ENCODE measurements around the gene CR1. TPM values are rescaled to one million over a fixed set of nuclear protein-coding genes. Genes with fewer than 3 reads are reported as not detected.
"Not testable (repeated sequence)": the region's sequence is repeated elsewhere in the genome, so short reads cannot be mapped to it uniquely, and the experiment has no call there.

CR1 gene
- not detected in 2 replicates for total RNA-seq (2014; rRNA removed; shearing (Covaris generic))
- polyA plus RNA-seq (2014; cell fraction: nucleus; rRNA removed) = not detected in 2 replicates

DNA sequence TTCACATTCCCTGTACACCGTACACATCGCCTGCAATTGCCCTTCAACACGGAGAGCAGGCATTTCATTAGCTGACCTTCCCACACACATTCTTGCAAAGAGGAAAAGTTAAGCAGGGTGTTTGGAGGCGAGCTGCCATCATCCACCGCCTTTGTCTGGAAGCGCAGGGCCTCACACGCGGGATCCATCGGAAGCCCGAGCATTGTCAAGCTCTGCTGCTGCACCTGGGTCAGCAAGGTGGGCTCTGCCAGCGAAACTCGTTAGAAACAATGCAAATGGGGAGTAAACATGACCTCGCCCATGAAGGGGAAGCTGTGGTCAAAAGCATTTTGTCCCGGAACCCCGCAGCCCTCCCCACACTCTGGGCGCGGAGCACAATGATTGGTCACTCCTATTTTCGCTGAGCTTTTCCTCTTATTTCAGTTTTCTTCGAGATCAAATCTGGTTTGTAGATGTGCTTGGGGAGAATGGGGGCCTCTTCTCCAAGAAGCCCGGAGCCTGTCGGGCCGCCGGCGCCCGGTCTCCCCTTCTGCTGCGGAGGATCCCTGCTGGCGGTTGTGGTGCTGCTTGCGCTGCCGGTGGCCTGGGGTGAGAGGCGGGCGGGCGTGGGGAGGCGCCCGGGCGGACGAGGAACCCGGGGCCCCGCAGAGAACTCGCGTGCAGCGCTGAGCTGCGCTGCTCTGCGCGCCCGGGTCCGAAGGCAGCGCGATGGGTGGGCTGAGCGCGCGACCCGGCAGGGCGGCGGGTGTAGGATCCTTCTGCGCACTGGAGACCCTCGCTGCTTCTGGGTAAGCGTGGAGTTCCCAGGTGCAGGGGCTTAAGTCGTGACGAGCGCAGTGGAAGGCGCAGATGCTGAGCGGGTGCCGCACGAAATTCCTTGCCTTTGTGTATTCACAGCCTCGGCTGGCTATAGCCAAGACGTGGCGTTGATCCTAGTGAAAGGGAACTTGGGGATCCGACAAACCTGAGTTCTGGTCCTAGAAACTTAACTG, at the start of gene CR1:
Gene CR1, plus strand, starts transcription at position 357 of the 992 bp plus-strand sequence. Its CDS starts 111 bp downstream, at position 468.
- DNase-seq (ENCODE audit: extremely low read depth, low read depth) = no peak

DNA sequence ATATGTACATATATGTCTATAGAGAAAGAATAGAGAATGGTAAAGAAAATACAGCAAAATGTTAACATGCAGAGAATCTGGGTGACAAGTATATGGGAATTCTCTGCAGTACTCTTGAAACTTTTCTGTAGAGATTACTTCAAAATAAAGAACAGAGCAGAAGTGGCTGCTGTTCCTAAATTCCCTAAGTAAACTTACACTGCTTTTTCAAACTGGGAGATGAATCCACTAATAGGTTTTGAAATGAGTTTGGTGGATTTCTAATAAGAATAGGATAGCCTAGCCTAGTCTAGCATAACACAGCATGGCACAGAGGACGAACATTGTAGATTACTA, 42.3 kb upstream of the CR1 start:
- DNase-seq (ENCODE audit: extremely low read depth, low read depth) = no peak

DNA sequence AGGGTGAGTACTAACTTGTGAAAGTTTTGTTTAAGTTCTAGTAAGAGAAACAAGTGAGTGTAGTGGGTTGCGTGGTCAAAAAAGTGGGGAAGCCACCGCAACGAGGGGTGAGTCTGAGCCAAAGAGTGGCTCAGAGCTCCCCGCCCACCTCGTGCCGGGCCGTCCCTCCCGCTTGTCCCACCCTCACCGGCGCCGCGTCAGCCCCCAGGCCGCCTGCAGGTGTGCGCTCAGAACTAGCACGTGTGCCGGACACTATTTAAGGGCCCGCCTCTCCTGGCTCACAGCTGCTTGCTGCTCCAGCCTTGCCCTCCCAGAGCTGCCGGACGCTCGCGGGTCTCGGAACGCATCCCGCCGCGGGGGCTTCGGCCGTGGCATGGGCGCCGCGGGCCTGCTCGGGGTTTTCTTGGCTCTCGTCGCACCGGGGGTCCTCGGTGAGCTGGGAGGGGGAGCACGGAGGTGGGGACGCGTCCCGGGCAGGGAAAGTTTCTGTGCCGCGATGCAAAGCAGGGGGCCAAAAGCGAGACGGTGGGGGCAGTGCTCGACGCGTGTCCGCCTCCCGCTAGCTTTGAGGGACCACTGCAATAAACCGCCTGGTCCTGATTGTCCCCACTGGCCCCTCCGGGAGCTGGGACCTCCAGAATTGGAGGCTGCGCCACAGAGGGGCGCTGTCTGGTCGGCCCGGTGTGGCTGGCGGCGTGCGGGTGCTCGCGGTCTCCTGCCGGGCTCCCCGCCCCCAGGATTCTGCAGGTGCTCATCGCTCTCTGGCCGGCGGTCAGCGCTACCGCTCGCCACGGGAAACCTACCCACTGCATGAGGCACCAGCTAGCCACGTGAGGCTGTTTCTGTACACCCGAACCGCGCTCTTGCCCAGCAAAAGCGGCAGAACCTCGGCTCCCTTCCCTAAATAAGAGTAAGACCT, 41.7 kb upstream of the CR1 start, which contains the start of gene CR2:
Gene CR2, plus strand, starts transcription at position 283 of the 919 bp plus-strand sequence. Its CDS starts 91 bp downstream, at position 374.
- no peak for DNase-seq (ENCODE audit: extremely low read depth, low read depth)

DNA sequence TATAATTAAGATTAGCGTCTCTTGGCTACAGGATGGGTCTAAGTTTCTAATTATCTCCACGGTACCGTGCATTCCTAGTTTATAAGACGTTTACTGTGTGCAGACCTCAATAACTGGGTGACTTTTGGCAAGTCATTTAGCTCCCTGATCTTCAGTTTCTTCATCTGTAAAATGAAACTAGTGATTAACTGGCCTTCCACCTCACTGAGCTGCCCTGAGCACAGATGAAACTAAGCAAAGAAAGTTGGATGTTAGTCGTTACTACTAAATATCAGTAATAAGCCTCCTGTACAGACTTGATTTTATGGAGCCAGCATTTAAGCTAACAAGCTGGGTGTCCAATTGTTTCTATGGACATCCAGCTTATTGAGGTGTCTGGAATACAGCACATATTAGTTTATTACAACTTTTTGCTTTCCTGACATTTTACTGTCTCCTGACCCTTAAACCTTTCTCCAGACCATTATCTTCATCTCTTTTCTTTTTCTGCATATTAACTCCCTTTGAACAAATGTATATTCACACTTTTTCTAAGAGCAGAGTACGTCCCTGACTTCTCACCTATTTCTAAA, 40.7 kb upstream of the CR1 start:
- no peak for DNase-seq (ENCODE audit: extremely low read depth, low read depth)

DNA sequence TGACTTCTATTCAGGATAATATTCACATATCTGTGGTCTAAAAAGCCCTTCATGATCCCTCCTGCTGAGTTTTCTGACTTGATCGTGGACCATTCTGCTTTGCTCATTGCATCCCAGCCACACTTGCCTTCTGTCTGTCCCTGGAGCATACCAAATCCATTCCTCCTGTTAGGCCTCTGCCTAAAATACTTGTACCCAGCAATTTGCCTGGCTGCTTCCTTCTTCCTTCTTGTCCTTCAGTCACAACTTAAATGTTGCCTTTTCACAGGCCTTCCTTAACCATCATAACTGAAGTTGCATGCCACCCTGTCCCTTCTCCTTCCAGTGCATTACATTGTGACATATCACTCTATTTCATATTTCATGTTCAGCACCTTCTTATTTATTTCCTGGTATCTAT, 37.5 kb upstream of the CR1 start:
- DNase-seq (ENCODE audit: extremely low read depth, low read depth) = no peak

DNA sequence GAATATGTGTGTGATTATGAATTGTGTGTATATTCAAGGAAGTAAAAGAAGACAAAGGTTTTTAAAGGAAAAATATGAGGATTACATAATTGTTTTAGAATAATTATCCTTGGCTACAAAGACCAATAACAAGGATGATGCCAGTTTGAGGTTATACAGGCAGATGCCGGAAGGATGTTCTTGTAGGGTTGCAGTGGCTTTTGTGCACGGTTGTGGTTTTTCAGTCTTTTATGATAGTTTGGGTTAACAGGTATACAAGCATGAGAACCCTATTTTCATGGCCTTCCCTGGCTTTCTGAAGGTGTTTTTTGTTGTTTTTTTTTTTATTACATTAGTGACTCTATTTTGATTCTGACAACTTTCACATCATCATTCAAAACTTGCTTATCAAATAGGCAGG, 36.9 kb upstream of the CR1 start:
- no peak for DNase-seq (ENCODE audit: extremely low read depth, low read depth)

DNA sequence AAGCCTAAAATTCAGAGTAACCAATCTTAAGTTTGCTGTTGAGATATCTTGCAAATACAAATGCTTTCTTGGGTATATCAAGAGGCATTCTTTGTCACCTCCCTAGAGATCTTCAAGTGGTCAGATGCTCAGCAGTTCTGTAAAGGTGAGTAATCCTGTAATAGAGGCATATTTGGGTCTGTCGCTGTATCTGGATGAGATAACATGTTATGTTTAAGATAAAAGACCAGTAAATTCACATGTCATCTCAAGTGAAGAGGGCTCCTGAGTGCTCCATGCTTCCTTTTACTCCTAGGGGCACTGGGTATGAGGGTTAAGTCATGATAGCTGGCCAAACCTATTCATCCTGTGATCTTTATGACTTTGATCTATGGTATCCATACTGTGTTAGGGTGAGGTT, 34.3 kb upstream of the CR1 start:
- DNase-seq (ENCODE audit: extremely low read depth, low read depth) = no peak

DNA sequence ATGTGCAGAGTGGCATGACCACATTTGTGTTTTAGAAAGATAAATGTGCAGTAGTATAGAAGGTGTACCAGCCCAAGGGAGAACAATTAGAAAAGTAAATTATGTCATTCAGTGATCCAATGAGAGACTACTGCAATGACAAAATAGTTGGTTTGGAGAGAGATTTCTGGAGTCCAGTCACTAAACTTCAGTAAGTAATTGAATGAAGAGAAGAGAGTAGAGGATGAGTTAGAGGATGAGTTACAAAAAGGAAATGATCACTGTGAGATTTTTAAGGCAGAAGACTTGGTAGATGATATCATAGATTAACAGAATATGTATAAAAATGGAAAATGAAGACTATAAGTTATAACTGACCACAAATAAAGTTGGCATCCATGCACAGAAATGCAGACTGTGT, 33.4 kb upstream of the CR1 start:
- no peak for DNase-seq (ENCODE audit: extremely low read depth, low read depth)

DNA sequence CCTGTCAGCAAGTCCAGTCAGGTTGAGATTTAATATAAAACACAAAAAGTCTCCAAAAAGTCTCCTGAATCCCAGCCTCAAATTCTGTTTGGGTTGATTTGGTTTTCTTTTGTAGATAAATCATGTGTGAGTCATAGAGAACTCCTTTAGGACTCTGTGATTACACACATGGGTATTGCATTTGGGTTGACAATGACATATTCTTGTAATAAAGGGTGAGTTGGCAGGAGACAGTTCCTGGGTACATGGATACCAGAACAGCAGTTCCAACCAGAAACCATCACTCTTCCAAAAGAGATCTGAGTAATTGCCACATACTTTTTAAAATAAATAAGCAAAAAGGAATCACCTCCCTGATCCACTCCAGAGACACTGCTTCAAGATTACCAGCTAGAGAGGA, 32.9 kb upstream of the CR1 start:
- DNase-seq (ENCODE audit: extremely low read depth, low read depth) = no peak

DNA sequence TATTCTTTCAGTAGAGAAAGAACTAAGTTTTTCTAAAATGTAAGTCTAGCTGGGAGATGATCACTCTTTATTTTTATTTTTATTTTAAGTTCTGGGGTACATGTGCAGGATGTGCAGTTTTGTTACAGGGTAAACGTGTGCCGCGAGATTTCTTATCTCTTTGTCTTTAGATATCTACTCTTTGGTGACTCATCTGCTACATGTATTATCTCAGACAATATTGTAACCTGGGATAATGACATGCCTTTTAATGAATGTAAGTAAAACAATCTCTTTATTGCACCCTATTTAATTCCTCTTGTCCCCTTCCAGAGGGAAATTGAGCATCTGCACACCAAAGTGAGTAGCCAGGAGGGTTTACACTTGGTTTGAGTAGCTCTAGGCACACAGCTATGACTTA, 32.4 kb upstream of the CR1 start:
- DNase-seq (ENCODE audit: extremely low read depth, low read depth) = no peak

DNA sequence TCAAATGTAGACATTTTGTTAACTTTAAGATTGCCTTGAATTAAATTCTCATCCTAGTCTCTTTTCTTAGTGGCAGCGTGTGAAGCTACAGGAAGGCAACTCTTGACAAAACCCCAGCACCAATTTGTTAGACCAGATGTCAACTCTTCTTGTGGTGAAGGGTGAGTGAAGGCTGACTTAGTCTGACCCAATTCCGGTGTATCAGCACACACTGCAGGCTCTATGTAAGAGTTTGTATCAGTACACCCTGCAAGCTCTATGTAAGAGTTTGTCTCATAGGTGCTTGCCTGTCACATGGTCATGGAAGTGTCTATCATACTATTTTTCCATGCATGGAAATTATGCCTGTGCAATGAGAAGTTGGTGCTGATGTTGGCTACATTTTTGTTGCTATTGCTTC, 25.0 kb upstream of the CR1 start:
- DNase-seq (ENCODE audit: extremely low read depth, low read depth) = no peak

DNA sequence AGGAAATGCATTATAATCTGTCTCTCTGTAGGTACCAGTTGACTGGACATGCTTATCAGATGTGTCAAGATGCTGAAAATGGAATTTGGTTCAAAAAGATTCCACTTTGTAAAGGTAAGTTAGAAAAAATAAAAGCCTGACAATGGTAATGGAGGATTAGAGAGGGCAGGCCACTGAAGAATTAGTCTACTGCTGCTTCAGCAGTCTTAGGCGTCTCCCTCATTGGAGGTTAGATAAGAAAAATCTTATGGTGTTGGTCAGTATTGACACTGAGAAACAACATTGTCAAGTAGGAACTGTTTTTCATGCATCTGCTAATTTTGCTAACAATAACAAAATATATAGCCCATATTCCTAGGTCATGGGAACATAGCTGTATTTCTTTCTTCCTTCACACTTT, 21.7 kb upstream of the CR1 start:
- DNase-seq (ENCODE audit: extremely low read depth, low read depth) = no peak

DNA sequence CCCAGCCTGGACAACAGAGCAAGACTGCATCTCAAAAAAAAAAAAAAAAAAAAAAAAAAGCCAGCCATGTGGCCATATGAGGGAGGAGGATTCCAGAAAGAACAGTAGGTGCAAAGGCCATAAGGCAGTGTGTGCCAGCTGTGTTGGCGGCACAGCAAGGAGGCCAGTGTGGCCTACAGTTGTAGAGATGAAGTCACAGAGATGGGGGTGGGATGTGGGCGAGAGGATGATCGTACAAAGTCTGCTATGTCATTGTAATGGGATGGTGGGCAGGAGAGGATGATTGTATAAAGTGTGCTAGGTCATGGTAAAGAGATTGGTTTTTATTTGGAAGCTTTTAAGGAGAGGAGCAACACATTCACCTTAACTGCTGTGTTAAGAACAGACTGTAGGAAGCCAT, 9.8 kb upstream of the CR1 start:
- DNase-seq (ENCODE audit: extremely low read depth, low read depth) = no peak

DNA sequence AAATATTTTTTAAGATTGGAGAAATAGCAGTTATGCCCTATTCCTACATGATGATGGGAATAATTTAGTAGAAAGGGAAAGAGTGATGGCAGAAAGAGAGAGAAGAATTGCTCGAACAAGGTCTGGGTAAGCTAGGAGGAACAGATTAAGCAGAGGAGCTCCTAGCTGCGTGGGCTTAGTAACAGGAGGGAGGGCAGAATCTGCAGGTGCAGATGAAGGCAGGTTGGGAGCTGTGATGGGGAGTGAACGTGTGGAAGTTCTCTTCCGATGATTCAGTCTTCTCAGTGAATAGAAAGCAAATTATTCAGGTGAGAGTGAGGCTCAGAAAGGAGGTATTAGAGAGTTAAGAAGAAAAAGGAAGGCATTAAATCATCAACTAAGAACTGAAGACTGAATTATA, 8.3 kb upstream of the CR1 start:
- DNase-seq (ENCODE audit: extremely low read depth, low read depth) = no peak

DNA sequence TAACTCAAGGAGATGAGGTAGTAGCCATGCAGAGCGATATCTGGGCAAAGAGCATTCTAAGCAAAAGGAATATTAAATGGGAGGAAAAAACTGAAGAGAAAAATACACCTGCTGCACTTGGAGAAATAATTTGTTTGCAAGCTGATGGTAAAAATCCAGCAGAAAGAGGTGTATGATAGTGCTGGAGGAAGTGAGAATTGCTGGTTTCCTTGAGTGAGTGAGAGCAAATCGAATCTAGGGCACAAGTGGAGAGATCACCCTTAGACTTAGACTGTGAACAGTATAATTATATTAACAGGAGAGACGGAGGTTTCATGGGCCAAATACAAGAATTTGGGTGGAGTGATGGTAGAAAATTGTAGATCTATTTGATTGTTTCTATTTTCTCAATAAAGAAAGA, 2.7 kb upstream of the CR1 start:
- no peak for DNase-seq (ENCODE audit: extremely low read depth, low read depth)

DNA sequence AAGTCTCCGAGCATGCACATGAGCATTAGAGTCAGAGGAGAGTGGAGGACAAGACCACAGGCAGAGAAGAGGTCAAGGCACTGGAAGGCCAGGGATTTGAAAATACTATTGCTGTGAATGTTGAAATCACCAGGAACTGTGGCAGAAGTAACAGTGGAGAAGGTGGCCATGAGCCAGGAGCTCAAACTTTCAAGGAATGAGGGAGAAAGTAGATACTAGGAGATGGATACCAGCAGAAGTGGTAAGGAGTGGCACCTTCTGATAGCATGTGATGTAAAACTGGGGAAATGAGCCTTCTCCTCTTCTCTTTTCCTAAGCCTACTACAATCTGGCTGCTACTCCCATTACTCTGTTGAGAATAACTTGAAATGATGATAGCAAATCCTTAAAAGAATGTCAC, 1.8 kb upstream of the CR1 start:
- DNase-seq (ENCODE audit: extremely low read depth, low read depth) = no peak

DNA sequence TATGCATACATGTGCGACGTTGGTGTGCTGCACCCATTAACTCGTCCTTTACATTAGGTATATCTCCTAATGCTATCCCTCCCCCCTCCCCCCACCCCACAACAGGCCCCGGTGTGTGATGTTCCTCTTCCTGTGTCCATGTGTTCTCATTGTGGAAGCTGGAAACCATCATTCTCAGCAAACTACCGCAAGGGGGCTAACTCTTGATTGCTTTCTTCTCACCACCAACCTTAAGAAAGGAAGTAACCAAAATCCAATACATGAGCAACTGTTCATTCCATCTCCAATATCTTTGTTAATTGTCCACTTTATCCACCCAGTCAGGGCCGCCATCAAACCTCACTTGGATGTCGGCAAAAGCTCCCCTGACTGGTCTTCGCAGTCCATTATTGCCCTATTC, 676 bp upstream of the CR1 start:
- not testable (repeated sequence) for DNase-seq (ENCODE audit: extremely low read depth, low read depth)

DNA sequence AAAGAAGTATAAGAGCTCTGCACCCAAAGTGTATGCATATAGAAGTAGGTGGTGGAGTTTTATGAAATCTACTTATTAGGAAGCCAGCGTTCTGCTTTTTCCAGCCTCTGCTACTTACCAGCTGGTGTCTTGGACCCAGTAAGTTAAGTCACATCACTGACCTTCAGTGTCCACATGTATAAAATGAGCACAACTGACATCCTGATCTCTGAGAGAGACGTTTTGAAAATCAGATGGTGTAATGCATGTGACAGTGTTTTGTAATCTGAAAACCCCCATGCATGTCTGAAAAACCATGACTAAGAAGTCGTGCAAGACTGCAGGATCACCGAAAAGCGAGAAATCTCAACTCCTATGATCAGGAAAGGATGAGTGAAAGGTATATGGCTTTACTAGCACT, 2.0 kb downstream of the CR1 start:
- no peak for DNase-seq (ENCODE audit: extremely low read depth, low read depth)

DNA sequence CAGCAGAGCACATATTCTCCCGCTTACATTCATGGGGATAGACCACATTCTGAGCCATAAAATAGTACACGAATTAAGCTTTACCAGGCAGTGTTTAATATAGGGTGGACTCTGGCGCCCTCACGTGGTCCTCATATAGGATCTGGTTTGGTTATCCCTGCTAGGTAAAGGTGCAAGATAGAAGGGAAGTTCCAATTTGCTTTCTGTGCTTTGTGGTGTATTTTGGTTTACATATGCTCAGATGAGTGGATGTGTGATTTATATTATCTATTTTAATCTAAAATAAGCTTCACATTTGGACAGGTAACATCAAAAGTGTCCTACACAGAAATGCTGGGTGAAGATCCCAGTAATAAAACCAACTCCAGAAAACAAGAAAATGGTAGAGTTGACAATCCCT, 3.6 kb downstream of the CR1 start:
- DNase-seq (ENCODE audit: extremely low read depth, low read depth) = peak; percentile 77

DNA sequence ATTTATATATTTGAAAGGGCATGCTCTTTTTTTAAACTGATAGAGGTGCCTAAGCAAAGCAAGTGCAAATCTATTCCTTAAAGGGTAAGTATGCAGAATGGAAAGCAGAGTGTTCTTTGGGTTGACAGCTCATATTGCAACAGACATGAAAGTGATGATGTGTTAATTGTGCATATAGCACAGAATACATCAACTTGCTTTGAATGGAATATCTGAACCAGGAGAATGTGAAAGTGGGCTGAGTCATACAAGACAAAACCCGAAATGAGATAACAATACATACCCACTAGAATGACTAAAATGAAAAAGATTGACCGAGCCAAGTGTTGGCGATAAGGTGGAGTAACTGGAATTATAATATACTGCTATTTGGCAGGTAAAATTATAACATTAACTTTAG, 4.3 kb downstream of the CR1 start:
- DNase-seq (ENCODE audit: extremely low read depth, low read depth) = no peak

DNA sequence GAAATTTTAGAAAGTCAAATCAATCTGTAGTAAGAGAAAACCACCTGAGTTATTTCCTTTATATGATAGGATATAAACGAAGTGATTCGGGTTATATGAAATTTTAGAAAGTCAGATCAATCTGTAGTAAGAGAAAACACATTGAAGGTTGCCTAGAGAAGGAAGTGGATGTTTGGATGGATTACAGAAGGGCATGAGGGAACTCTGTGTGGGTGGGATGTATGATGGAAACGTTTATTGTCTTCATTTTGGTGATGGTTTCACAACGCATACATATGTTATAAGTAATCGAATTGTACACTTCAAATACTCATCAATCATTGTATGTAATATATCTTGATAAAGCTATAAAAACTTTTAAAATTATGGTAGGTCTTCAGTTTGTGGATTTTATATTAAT, 5.1 kb downstream of the CR1 start:
- no peak for DNase-seq (ENCODE audit: extremely low read depth, low read depth)
